B cell (primary cell): ENCODE results near the gene RPRD1B. TPM values are rescaled to one million over a fixed set of nuclear protein-coding genes. Genes with fewer than 3 reads are reported as not detected.
"Not testable (repeated sequence)": the region's sequence is repeated elsewhere in the genome, so short reads cannot be mapped to it uniquely, and the experiment has no call there.

ENCODE experiments used
- ATAC-seq: fragments of 200-7000 bp; cut with Tn5 transposase; one replicate; pipeline ENCODE4 v1.10.0; 2021; ENCODE audit warnings: low read depth, mild to moderate bottlenecking, moderate number of reproducible peaks, moderate library complexity
- CTCF ChIA-PET: fragments of 350-600 bp; sonication (Branson Sonifier 250); formaldehyde crosslinking; loops from one replicate; lab custom pipeline; 2021; ENCODE audit warnings: antibody characterized with exemption, inconsistent platforms; lab: Charles Lee
- POLR2A ChIA-PET: fragments of 350-600 bp; sonication (Branson Sonifier 250); formaldehyde crosslinking; loops from one replicate; lab custom pipeline; 2021; ENCODE audit warnings: antibody characterized with exemption; lab: Charles Lee
- DNase-seq: peaks from one replicate; pipeline ENCODE4 v3.0.0; 2013
- H2AFZ ChIP-seq: 2 replicates; pipeline ENCODE4 v1.6.1; 2012; ENCODE audit warnings: mild to moderate bottlenecking, low read depth, low read length; ENCODE audit not compliant: insufficient read depth, poor library complexity, severe bottlenecking
- H3K27ac ChIP-seq, 2 donors: 1 replicate in 1 of 2; 2 replicates in 1 of 2; pipeline ENCODE4 v1.5.1; 2012 to 2013; ENCODE audit warnings: low read length in 2 of 2, mild to moderate bottlenecking in 2 of 2, moderate library complexity in 1 of 2
- H3K27me3 ChIP-seq, 4 experiments: fragments of 200-600 bp in 1 of 4; sonication (generic) in 1 of 4; replicated peaks in 1 of 4; 1 replicate in 2 of 4; 2 replicates in 2 of 4; pipeline versions ENCODE4 v1.6.1 to v1.7.0; 2013 to 2016; ENCODE audit warnings: low read length in 3 of 4, mild to moderate bottlenecking in 2 of 4, mixed read lengths in 1 of 4, moderate library complexity in 1 of 4; ENCODE audit not compliant: insufficient read depth in 4 of 4, control insufficient read depth in 3 of 4; ENCODE audit errors: control extremely low read depth in 1 of 4
- H3K36me3 ChIP-seq, 2 experiments: replicated peaks in 1 of 2; 1 replicate in 1 of 2; 2 replicates in 1 of 2; pipeline versions ENCODE4 v1.6.1 to v1.7.1; 2013; ENCODE audit warnings: low read length in 1 of 2; ENCODE audit not compliant: insufficient read depth in 2 of 2, control insufficient read depth in 1 of 2; ENCODE audit errors: control extremely low read depth in 1 of 2, extremely low read depth in 1 of 2
- H3K4me1 ChIP-seq, 2 donors: fragments of 200-600 bp in 1 of 2; sonication (generic) in 1 of 2; 1 replicate in 1 of 2; 2 replicates in 1 of 2; pipeline versions ENCODE4 v1.5.1 to v1.6.1; 2013 to 2017; ENCODE audit warnings: low read length in 2 of 2; ENCODE audit not compliant: control insufficient read depth in 2 of 2, insufficient read depth in 2 of 2
- H3K4me2 ChIP-seq: replicated peaks from 2 replicates; pipeline ENCODE3; 2012; ENCODE audit warnings: mild to moderate bottlenecking, low read depth, low read length; ENCODE audit not compliant: poor library complexity, severe bottlenecking
- H3K4me3 ChIP-seq, 5 experiments: fragments of 200-600 bp in 1 of 5; sonication (generic) in 1 of 5; 1 replicate in 3 of 5; 2 replicates in 2 of 5; pipeline versions ENCODE4 v1.5.1 to v1.7.0; 2011 to 2016; ENCODE audit warnings: low read length in 4 of 5, mild to moderate bottlenecking in 4 of 5, low read depth in 2 of 5, control low read depth in 1 of 5, moderate library complexity in 1 of 5; ENCODE audit not compliant: insufficient read depth in 1 of 5; ENCODE audit errors: control extremely low read depth in 1 of 5, extremely low read depth in 1 of 5
- H3K79me2 ChIP-seq: fragments of 200-600 bp; sonication (generic); one replicate; pipeline ENCODE4 v1.6.0; 2016; ENCODE audit warnings: low read length; ENCODE audit not compliant: control insufficient read depth, insufficient read depth
- H3K9ac ChIP-seq: fragments of 200-600 bp; sonication (generic); 2 replicates; pipeline ENCODE4 v1.6.1; 2017; ENCODE audit warnings: mild to moderate bottlenecking, low read length, moderate library complexity
- H3K9me3 ChIP-seq, 3 donors: one replicate each; pipeline versions ENCODE4 v1.6.1 to v1.7.1; 2013; ENCODE audit warnings: low read length in 2 of 3; ENCODE audit not compliant: control insufficient read depth in 2 of 3, insufficient read depth in 1 of 3; ENCODE audit errors: control extremely low read depth in 1 of 3
- H4K20me1 ChIP-seq: 2 replicates; pipeline ENCODE4 v1.6.0; 2012; ENCODE audit warnings: mild to moderate bottlenecking, low read length; ENCODE audit not compliant: insufficient read depth, control insufficient read depth, poor library complexity, severe bottlenecking
- H3K27ac Mint-ChIP-seq: one replicate; pipeline ENCODE4 v1.8.0; 2021; ENCODE audit warnings: mixed read lengths
- H3K27me3 Mint-ChIP-seq: one replicate; pipeline ENCODE4 v1.8.0; 2021; ENCODE audit warnings: mixed read lengths
- H3K4me1 Mint-ChIP-seq: one replicate; pipeline ENCODE4 v1.8.0; 2021; ENCODE audit warnings: mixed read lengths
- H3K4me3 Mint-ChIP-seq: one replicate; pipeline ENCODE4 v1.8.0; 2021; ENCODE audit warnings: mixed read lengths
- H3K9me3 Mint-ChIP-seq: one replicate; pipeline ENCODE4 v1.8.0; 2022; ENCODE audit warnings: mixed read lengths; ENCODE audit not compliant: insufficient read depth
- EZH2 ChIP-seq: IDR thresholded peaks from 2 replicates; pipeline ENCODE4 v1.6.1; 2012; ENCODE audit warnings: borderline replicate concordance, low read depth, mild to moderate bottlenecking, moderate library complexity, low read length; ENCODE audit not compliant: insufficient read depth, poor library complexity, severe bottlenecking
- WGBS: methylation state at CpG from one replicate; pipeline ENCODE4 v1.1.5; 2013; ENCODE audit warnings: missing lambda C conversion rate; ENCODE audit not compliant: insufficient coverage; 5-methylcytosine and 5-hydroxymethylcytosine counted together
- intact Hi-C: fragments of 100-400 bp; cut with micrococcal nuclease; formaldehyde crosslinking; loops from one replicate; pipeline ENCODE4 v1.10.0; 2022
- polyA plus RNA-seq: library from polyadenylated mRNA; depleted of rRNA; stranded (reverse); fragments of >200 nt; gene quantifications from 2 replicates; pipeline ENCODE4 v1.2.3, GENCODE V29; 2012
- total RNA-seq, 2 donors: library from RNA; stranded (reverse); fragments of 120-200 nt in 1 of 2; gene quantifications; 1 replicate in 1 of 2; 2 replicates in 1 of 2; pipeline versions ENCODE4 v1.2.3 to v1.2.4, GENCODE V29; 2013 to 2022
- TF ChIP-seq, protein P1 (sequence below): fragments of 200-600 bp; IDR thresholded peaks from one replicate; pipeline ENCODE4 v1.8.0; 2022; ENCODE audit warnings: antibody characterized with exemption, mild to moderate bottlenecking

RPRD1B gene
- total and polyA plus RNA-seq, 2 donors (not counting 1 experiment from before 2014, with no cell fraction given): 6.0 to 54.9 TPM

DNA sequence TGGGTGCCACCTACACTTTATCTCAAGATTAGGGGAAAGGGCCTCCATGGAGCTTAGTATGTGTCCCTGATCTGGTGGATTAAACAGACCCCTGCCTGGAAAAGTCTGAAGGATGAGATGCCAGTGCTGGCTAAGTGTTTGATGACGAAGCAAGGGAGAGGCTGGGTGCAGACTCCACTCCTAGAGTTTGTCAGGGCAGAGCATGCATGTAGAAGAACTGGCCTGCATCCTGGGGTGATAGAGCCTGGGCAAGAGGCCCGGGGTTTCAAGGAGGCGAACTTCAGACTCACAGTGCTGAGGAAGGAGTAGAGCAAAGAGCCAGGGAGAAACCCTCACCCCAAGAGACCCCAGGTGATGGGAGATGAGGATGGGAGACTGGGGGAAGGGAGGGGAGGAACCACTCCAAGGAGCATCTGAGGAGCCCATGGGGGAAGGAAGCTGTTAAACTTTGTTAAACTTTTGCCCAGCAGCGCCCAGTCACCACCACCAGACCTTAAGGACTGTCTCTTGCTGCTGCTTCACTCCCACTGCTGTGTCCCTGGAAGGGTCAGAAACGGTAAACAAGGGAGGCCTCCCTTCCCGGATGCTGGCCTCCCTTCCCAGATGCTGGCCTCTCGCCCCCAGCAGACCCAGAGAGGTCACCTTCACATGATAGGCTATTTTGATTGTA, 61.6 kb downstream of the RPRD1B start:
- ChIA-PET CTCF (interaction anchor here (2.0 to 14.1 kb wide), 4 partner anchors 19 to 127 kb away, joined by 9 to 131 read pairs (median 14); no protein-coding TSS in a partner anchor), POLR2A (interaction anchor here (0.6 kb wide), 1 partner anchor 19 kb away, joined by 7 read pairs; no protein-coding TSS in a partner anchor)
- Mint-ChIP-seq H3K27me3 (no peaks in the 10 kb centered on the region), H3K4me3 (peak overlapping the region; percentile 77), H3K9me3 (no peaks in the 10 kb centered on the region), H3K27ac (peak overlapping the region; percentile 98), H3K4me1 (peaks cover 68% of the 10 kb centered on the region)
- 76% methylated on average over 5 of the region's 7 CpGs for WGBS
- Histone ChIP-seq H3K9ac (peak overlapping the region; percentile 49), H2AFZ (peak overlapping the region; percentile 1), H3K9me3 (peaks cover 0 to 1% (median 0%) of the 10 kb centered on the region in 3 donors), H4K20me1 (no peaks in the 10 kb centered on the region), H3K4me2 (peak overlapping the region; percentile 54), H3K36me3 (peaks cover 3 to 6% of the 10 kb centered on the region in 2 experiments), H3K27me3 (no peaks in the 10 kb centered on the region), H3K27ac (peak overlapping the region; percentile 95 to 96), H3K79me2 (peaks cover 5% of the 10 kb centered on the region), H3K4me1 (peaks cover 53 to 60% of the 10 kb centered on the region in 2 donors), H3K4me3 (peak overlapping the region in 1 of 5 experiments; percentile 0)
- intact Hi-C loops: loop anchor here (2.0 kb wide), 1 partner anchor 62 kb away; the partner anchor contains the start of genes RPRD1B and TTI1
- no peak for ATAC-seq
- DNase-seq: peak; percentile 50
- TF ChIP-seq, protein P1, sequence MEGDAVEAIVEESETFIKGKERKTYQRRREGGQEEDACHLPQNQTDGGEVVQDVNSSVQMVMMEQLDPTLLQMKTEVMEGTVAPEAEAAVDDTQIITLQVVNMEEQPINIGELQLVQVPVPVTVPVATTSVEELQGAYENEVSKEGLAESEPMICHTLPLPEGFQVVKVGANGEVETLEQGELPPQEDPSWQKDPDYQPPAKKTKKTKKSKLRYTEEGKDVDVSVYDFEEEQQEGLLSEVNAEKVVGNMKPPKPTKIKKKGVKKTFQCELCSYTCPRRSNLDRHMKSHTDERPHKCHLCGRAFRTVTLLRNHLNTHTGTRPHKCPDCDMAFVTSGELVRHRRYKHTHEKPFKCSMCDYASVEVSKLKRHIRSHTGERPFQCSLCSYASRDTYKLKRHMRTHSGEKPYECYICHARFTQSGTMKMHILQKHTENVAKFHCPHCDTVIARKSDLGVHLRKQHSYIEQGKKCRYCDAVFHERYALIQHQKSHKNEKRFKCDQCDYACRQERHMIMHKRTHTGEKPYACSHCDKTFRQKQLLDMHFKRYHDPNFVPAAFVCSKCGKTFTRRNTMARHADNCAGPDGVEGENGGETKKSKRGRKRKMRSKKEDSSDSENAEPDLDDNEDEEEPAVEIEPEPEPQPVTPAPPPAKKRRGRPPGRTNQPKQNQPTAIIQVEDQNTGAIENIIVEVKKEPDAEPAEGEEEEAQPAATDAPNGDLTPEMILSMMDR: no peak
- TF ChIP-seq EZH2: no peak

DNA sequence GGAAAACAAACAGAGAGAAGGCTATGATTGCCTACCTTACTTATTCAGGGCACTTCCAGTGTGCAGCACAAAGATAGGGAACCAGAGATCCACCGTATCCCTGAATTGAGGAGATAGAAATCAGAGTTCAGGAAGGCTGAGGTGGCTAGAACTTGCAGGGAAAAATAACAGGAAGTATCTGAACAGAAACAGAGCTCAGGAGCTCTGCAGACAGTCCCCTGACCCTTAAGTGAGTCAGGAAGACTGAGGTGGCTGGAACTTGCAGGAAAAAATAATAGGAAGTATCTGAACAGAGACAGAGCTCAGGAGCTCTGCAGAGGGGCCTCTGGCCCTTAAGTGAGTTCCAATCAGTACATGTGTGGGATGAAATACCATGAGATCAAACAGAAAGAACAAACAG, 65.4 kb downstream of the RPRD1B start:
- 100% methylated on average over 1 of the region's 1 CpG for WGBS
- peaks cover 5% of the 10 kb centered on the region for H3K9me3 Mint-ChIP-seq
- ATAC-seq (no peak), DNase-seq (no peak)
- H3K27me3 ChIP-seq: no peaks in the 10 kb centered on the region
- intact Hi-C loops: no loop called here
- no peak overlapping the region for H3K27ac ChIP-seq
- H3K79me2 ChIP-seq: peaks cover 5% of the 10 kb centered on the region
- H3K9me3 ChIP-seq: peaks cover 0 to 4% (median 1%) of the 10 kb centered on the region in 3 donors
- no peaks in the 10 kb centered on the region for H3K27me3 Mint-ChIP-seq
- no peak overlapping the region for H3K9ac ChIP-seq
- H2AFZ ChIP-seq: no peak overlapping the region
- CTCF ChIA-PET: interaction anchor here (0.6 to 14.1 kb wide), 8 partner anchors 13 to 121 kb away, joined by 3 to 131 read pairs (median 5); partner anchors contain the start of gene TGM2
- no peaks in the 10 kb centered on the region for H3K36me3 ChIP-seq
- H4K20me1 ChIP-seq: no peaks in the 10 kb centered on the region
- H3K4me3 ChIP-seq: no peak overlapping the region
- H3K4me1 ChIP-seq: peaks cover 24 to 29% of the 10 kb centered on the region in 2 donors
- H3K27ac Mint-ChIP-seq: peak overlapping the region; percentile 60
- H3K4me3 Mint-ChIP-seq: no peak overlapping the region
- no peak overlapping the region for H3K4me2 ChIP-seq
- peaks cover 33% of the 10 kb centered on the region for H3K4me1 Mint-ChIP-seq
- POLR2A ChIA-PET: no interaction called here
- TF ChIP-seq, protein P1: no peak
- TF ChIP-seq EZH2: no peak

DNA sequence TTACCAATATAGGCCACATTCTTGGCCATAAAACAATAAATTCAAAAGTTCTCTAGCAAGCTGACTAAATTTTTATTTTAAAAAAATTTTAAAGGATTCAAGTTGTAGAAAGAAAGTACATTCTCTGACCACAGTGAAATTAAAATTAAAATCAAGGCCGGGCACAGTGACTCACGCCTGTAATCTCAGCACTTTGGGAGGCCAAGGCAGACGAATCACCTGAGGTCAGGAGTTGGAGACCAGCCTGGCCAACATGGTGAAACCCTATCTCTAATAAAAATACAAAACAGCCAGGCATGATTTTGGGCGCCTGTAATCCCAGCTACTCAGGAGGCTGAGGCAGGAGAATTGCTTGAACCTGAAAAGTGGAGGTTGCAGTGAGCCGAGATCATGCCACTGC, 68.7 kb downstream of the RPRD1B start:
- H3K9ac ChIP-seq, H3K27me3 Mint-ChIP-seq, H3K9me3 Mint-ChIP-seq, H3K27ac ChIP-seq, H2AFZ ChIP-seq, intact Hi-C loops, H3K27ac Mint-ChIP-seq, H3K27me3 ChIP-seq, ATAC-seq, H3K4me3 ChIP-seq, H3K79me2 ChIP-seq, H3K4me3 Mint-ChIP-seq, POLR2A ChIA-PET, H4K20me1 ChIP-seq, H3K4me1 ChIP-seq, H3K4me2 ChIP-seq, H3K36me3 ChIP-seq, H3K9me3 ChIP-seq, DNase-seq: not testable (repeated sequence)
- H3K4me1 Mint-ChIP-seq: peaks cover 10% of the 10 kb centered on the region
- WGBS: 100% methylated on average over 2 of the region's 5 CpGs
- CTCF ChIA-PET: interaction anchor here (0.6 to 0.9 kb wide), 2 partner anchors 19 to 24 kb away, joined by 3 read pairs; no protein-coding TSS in a partner anchor
